Epidermal melanocyte (primary cell): ENCODE results near the gene MACROD2.
A peak's percentile ranks its signal among the peaks of the same experiment; 100 is the strongest.

Experiments used
- DNase-seq: peaks from one replicate; pipeline ENCODE4 v3.0.0; 2011; ENCODE audit warnings: low spot score; ENCODE audit not compliant: insufficient read length

Gene MACROD2

DNA sequence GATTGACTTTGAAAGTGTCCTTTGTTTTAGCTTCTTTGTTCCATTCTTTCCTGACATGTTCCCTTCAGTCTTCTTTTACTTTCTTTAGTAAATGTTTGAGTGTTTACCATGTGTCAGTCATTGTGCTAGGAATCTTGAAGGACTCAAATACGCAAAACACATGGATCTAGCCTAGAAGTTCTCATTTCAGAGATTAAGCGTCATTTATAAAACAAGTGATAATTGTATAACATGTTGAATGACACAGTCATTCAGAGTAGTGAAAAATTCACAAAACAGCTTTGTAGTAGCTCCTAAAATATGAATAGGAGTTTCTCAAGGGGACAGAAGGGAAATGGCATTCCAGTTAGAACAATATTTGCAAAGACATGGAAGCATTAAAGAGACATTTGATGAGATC lies 66.9 kb downstream of the MACROD2 start:
- no peak for DNase-seq

DNA sequence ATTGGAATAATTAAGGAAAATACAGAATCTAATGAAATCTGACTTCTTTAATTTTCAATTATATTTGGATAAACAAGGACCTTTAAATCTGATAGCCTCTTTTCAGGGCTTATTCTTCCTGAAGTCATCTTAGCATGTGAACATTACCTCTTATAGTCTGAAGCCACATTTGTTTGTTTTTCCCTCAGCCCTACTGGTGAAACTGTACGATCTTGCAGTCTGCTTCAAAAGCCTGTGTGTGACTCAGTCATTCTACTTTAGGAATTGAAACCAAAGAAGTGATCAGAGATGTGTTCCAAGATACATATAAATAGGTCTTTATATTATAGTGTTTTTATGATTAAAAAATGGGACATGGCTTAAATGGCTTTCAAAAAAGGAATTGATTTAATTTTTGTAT lies 67.5 kb downstream of the MACROD2 start:
- DNase-seq: no peak

DNA sequence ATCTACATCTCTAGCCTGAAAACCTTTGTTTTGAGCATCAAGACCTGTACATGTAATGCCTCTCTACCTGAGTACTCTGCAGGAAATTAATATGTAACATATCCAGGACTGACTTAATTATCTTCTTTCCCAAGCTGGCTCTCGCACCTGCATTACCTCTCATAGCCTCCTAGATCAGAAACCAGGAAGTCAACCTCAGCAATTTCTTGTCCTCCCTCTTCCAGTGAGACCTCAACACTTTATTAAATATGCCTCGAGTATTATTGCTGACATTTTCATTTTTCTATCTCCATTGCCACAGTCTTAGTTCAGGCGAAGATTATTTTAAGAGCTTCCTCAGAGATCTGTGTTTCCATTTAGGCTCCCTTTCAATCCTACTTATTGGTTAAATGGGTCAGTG lies 69.0 kb downstream of the MACROD2 start:
- no peak for DNase-seq

DNA sequence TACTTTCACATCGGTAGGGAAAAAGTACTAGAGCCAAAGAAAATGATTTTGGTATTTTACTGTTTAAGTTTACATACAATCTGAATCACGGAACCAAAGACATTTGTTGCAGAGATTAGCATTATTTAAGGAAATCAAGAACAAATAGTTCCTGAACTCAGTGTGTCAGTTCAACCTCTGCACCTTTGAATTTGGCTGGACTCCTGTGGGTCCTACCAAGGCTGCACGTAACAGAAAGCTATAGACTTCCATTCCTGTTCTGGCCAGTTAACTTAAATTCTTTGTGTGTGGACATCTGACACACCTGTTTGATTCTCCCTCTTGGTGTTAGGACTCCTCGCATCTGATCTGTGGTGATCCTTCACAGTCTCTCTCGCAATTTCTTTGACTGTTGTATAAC lies 69.6 kb downstream of the MACROD2 start:
- no peak for DNase-seq

DNA sequence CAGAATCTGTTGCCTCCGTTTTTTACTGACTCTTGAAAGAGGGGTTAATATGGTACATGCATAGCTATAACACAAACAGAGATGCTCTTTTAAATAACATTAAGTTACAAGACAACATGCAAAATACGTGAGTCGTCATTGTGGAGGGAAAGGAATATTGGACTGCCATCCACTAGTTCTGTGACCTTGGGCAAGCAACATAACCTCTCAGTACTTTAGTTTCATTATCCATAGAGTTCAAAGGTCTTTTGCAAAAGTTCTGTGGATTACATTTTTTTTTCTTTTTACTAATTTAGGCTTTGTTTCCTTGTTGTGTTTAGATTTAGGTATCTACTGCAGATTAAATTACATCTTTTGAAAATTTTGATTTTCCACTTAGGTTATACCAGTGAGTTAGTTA lies 70.5 kb downstream of the MACROD2 start:
- no peak for DNase-seq

DNA sequence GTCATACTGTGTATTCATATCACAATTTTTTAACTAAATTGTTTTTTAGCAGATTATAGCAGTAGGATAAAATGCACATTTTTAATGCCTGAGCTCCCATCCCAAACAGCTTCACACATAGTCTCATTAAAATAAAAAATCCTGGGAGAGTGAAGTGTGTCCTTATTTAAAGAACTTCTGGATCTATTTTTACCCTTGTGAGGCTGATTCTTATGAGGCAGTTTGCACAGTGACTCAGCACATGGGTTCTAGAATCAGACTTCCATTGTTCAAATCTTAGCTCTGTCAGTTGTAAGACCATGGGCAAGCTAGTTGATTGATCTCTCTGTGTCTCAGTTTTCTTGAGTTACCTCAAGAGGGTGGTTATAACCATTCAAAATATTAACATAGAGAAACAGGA lies 72.3 kb downstream of the MACROD2 start:
- no peak for DNase-seq

DNA sequence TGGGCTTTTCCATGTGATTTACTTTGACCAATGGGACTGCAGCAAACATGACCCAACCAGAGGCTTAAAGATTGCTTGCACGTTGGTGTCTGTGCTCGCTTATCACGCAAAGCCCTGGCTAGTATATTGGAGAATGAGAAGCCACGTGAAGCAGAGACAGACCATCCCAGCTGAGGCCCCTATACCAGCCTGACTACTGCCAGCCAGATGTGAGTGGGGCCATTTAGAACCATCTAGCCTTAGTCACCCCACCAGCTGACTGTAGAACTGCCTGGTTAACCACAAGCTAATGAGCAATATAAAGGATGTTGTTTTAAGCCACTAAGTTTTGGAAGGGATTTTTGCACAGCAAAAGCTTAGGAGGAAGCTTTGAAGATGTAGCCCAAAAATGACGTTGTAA lies 74.5 kb downstream of the MACROD2 start:
- DNase-seq: peak; percentile 26

DNA sequence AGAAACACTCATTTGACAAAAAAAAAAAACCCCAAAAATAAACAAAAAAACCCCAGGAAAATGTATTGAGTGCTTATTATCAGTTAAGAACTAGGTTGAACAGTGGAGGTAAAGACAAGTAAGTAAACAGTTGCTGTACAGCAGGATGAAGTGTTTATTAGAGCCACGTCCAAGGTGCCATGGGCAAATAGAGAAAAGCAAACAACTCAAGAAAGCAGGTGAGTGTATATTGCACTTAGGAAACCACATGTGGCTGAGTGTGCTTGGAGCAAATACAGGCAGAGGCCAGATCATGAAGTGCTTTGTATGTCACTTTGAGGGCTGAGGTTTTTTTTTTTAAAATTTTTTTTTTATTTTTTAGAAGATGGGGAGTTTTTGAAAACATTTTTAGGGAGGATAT lies 98.3 kb downstream of the MACROD2 start:
- DNase-seq: no peak

DNA sequence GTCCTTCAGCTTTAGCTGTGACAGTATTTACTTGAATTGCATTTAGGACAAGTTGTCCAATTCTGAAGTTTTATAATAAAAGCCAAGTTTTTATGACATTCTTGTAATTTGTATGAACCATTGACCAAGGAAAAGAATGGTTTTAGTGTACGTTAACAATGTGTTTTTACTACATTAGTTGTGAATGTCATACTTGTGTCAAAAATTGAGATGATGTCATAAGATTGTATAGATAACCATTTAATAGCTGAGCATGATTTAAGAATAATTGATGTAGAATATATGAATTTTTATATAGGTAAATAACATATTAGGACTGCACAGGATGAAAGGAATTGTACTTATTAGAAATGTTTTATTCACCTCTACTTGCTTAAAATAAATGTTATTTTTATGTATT lies 102.9 kb downstream of the MACROD2 start:
- DNase-seq: no peak

DNA sequence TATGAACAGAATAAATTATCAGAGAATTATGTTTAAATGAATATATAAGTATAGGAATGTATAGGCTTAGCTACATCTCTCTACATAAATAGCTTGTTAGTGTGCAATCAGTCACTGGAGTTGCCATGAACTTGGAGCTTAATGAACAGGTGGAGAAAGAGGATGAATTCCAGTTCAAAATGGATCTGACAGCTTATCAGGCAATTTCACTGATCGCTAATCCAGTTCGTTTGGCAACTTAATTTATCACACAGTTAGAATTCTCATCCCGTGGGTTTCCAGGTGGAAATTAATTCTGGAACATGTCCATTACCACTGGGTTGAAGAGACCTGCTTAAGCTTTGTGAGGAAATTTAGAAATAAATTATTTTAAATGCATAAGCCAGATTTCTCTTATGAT lies 118.1 kb downstream of the MACROD2 start:
- no peak for DNase-seq

DNA sequence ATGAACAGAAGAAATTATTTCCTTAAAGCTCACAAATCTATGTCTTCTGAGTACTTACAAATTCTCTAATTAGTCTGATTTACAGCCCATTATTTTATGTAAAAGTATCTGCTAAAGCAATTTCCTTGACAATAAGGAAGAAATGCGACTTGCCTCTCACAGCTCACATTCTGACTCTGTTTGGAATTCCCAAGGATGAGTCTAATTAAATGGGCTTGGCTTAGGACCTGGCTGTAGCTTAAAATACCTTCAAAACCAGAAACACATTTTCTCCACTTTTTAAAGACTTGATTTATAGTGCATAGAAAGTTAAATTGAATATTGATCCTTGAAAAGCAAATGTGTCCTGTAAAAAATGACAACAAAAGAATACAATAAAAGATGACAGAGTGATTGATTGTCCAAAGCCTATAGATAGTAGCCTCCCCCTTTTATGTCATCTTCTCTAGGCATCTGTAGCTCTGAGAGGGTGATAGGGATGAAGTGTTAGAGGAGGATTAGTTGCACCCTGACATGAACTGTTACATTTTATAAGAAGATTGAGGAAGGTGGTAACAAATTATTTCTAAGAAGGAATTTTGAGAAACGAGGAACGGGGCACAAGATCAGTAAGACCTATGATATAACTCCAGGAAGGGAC lies 118.9 kb downstream of the MACROD2 start:
- no peak for DNase-seq

DNA sequence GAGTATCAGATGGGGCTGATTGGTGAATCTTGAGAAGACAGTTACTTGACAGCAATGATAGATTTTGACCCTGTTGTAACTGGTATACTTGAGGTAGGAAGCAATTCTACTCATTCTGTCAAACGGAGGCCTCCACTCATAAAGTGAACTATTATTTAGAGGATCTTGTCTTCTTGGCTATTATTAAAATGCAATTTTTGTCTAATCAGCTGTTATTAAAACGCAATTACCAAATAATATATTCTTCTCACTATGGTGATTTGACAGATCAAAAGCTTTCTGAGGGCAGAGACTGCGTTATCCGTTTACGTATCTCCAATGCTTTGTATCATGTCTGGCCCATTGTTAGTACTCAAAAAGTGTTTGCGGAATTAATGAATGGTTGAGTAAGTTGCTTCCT lies 120.7 kb downstream of the MACROD2 start:
- DNase-seq: no peak

DNA sequence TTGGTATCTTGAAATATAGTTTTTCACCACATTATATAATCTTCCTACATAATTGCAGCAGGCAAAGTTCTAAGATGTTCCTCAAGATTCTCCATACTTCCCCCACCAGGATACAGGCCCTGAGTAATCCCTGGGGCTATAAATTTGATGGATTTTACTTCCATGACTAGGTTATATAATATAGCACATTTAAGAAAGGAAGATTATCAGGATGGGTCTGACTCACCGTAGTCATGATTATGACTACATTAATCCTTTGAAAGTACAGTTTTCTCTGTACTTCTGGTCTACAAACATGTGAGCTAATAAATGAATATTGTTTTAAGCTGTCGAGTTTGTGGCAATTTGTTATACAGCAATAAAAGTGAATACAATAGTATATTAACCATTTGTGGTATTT lies 122.5 kb downstream of the MACROD2 start:
- DNase-seq: no peak

DNA sequence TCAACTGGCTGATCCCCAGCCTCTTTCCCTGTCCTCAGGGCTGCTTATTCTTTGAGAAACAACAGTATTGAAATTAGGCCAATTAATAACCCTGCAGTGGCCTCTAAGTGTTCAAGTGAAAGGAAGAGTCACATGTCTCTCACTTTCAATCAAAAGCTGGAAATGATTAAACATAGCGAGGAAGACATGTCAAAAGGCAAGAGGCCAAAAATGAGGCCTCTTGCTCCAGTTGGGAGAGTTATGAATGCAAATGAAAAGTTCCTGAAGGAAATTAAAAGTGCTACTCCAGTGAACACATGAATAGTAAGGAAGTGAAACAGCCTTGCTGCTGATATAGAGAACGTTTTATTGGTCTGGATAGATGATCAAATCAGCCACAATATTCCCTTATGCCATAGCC lies 131.5 kb downstream of the MACROD2 start:
- no peak for DNase-seq

DNA sequence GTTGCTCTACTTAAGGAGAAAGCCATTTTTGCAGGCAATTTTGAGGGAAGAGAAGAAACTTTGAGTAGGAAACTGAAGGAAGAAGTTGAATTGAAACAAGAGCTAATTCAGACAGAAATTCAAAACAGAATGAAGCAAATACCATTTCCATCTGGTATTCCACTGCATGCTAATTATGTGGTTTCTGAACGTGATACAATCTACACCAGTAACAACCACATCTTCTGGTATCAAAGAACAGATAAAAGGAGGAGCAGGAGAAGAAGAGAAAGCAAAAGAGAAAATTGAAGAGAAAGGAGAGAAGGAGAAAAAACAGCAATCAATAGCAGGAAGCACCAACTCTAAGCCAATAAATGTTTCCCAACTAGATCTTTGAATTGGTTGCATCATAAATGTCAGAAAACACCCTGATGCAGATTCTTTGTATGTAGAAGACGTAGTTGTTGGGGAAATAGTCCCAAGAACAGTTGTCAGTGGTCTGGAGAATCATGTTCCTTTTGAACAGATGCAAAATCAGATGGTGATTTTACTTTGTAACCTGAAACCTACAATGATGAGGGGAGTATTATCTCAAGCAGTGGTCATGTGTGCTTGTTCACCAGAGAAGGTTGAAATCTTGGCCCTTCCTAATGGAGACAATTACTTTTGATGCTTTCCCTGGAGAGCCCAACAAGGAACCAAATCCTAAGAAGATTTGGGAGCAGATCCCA lies 132.4 kb downstream of the MACROD2 start:
- DNase-seq: no peak

DNA sequence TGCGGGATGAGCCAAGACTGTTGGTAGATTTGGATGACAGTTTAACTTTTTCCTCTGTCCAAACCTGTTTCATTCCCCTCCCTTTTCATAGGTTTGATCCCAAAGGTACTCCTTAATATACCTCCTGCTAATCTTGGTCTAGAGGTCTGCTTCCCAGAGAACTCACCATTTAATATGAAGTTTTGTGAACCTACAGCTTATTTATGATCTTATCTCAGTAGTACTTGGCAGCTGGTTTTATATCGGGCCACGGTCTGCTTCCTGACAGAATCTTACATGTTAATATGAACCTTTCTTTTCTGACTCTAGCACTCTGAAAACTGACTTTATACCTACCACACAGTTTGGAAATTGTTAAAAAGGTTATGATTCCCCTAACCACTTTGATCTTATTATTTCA lies 138.7 kb downstream of the MACROD2 start:
- no peak for DNase-seq

DNA sequence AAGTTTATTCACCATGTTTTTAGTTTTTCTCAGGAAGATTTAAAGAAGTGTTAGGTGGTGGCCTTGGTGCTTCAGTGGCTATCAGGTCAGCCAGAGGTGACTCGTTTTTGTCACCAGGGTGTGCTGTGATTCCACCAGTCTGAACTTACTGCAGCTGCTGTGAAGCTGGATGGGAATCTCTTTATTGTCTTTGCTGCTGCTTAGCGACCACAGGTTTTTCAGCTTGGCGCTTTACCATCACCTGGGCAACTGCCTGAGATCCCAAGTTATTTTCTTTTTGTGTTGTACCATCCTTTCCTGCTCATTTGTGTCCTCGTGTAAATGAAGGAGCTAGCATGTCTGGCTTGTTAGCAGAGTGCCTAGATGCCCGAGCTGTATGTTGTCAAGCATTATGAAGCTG lies 146.9 kb downstream of the MACROD2 start:
- DNase-seq: peak; percentile 22

DNA sequence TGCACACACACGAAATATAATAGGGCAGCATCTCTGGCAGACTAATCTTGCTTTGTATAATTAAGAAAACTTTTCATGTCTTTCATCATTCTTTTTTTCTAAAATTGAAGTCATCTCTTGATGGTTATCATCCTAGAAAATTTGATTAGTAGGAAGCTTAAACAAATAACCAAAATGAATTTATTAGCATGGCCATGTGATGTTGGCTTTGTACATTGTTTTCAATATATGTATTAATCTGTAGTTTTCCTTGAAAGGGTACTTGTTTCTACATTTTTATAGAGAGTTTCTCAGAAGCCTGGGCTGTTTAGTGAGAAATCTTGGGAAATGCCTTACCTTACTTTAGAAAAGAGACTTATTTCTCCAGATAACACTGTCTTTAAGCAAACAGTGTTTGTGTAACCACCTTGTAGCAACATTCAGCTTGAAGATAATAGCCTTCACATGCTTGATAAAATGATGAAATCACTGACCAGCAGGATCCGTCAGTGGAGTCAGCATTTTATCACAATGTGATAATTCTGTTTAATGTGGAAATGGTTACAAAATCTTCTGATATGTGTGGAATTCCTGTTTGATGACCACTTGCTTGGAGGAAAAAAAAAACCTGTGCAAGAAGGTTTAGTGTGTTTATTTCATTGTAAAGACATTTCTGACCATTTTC lies 147.8 kb downstream of the MACROD2 start:
- DNase-seq: no peak

DNA sequence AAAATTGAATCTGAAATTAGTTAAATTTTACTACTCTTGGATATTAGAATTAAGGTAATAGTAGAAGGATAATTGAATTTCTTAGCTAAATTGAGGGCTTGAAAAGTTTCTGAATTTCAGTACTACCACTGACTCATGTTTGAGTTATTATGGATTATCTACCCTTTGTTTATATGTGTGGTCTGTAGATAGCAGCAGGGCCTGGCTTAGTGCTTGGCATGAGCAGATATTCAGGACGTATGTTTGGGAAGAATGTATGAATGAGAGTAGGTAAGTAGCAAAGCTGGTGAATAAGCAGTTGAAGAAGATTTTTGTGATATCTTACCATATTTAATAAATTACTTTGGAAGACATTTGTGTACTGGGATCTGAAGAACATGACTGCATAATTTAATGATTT lies 152.7 kb downstream of the MACROD2 start:
- DNase-seq: no peak

DNA sequence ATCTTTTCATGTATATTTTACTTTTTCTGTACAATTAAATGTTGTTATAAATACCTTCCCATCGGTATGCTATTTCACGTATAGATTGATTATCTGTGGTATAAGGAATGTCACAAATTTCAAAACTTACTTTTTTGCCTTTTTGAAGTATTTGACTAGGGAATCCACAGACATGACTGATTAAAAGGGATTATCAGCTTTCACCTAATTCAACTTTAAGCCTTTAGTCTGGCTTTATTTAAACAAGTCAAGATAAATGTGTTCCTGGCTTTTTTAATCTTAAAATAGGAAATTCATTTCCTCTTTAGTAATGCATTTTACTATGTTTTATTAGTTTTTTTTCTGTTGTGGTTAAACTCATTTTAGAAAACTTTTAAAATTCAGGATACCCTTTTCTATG lies 160.0 kb downstream of the MACROD2 start:
- DNase-seq: no peak

DNA sequence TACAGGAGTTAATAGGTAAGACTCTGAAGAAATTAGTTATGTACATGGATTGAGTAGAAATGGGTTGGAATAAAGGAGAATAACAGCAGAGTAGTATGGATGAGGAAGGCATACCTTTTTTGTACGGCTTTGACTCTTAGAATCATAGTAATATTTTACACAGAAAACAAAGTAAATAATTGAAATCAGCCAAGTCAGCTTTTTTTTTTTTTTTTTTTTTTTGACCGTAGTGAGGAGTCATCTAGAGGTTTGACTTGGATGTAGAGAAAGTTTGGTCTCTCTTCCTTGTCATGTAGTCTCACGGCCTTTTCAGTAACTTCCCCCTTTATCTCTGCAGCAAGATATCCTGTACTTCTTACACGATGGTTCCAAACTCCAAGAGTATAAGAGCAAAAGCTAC lies 183.2 kb downstream of the MACROD2 start:
- no peak for DNase-seq

DNA sequence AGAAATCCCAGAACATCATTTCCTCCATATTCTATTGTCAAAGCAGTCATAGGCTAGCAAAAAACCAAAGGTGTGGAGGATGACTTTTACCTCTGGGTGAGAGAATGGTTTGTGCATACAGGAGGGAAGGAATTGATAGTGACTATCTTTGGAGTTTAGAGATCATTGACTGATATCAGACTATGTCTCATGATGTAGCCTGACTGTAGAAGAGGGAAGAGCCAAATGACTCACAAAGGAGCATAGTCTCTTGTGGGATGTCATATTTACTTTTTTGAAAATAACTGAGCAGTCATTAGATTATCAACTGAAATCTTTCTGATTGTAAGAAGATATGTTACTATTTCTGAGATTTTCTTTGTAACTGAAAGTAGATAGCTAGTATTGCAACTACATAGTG lies 183.6 kb downstream of the MACROD2 start:
- DNase-seq: no peak
